ENCODE data around the gene MKS1. TPM values are rescaled to one million over a fixed set of nuclear protein-coding genes. Genes with fewer than 3 reads are reported as not detected.

MKS1 gene
- total and polyA plus RNA-seq, 7 donors = 3.0 to 11.0 (median 6.8) TPM

DNA sequence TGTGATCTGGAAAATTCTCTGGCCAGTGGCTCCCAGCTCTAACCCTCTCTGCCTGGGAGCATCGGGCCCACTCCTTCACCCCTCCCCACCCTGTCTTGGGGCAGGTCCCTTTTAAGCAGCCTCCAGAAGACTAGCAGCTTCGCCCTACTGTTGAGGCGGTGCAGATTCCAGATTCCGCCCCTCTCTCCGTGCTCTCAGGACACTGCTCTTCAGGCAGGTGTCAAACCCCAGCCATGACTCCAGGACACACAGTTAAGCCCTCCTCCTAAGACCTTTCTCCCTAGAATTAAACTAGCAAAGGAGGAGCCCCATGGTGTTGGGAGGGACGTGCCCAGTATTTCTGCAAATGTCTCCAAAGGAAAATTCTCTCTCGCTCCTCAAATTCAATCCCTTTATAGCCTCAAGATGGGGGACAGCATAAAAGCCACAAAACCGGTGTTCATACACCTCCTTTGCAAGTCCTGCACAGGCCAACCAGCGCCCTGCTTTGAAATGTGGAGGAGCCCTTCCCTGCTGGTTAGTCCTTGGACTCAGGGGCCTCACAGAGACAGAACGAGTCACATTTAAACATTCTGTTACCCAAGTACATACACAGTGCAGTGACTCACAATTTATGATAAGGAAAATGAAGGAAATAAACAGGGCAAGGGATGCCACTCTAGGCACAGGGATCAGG is 26.5 kb upstream of the MKS1 start:
- Histone ChIP-seq H3K27me3 (peaks cover 0 to 47% (median 18%) of the 10 kb centered on the region in 3 donors), H3K27ac (no peak overlapping the region), H3K9me3 (no peaks in the 10 kb centered on the region), H3K36me3 (no peaks in the 10 kb centered on the region), H3K4me1 (peaks cover 0 to 13% (median 12%) of the 10 kb centered on the region in 4 donors), H3K4me3 (no peak overlapping the region)
- TF ChIP-seq, protein P1, sequence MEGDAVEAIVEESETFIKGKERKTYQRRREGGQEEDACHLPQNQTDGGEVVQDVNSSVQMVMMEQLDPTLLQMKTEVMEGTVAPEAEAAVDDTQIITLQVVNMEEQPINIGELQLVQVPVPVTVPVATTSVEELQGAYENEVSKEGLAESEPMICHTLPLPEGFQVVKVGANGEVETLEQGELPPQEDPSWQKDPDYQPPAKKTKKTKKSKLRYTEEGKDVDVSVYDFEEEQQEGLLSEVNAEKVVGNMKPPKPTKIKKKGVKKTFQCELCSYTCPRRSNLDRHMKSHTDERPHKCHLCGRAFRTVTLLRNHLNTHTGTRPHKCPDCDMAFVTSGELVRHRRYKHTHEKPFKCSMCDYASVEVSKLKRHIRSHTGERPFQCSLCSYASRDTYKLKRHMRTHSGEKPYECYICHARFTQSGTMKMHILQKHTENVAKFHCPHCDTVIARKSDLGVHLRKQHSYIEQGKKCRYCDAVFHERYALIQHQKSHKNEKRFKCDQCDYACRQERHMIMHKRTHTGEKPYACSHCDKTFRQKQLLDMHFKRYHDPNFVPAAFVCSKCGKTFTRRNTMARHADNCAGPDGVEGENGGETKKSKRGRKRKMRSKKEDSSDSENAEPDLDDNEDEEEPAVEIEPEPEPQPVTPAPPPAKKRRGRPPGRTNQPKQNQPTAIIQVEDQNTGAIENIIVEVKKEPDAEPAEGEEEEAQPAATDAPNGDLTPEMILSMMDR (IDR thresholded peaks at IDR 0.05) = no peak
- TF ChIP-seq EP300 (IDR thresholded peaks at IDR 0.05) = no peak
- TF ChIP-seq POLR2AphosphoS5 (IDR thresholded peaks at IDR 0.05) = no peak
- no peak for TF ChIP-seq POLR2A (IDR thresholded peaks at IDR 0.05)
- no peak for DNase-seq
- whole genome bisulfite sequencing, 2 donors = 62 to 69% methylated on average over 10 of the region's 10 CpGs
- intact Hi-C loops (cut with DNase I) = no loop called here

DNA sequence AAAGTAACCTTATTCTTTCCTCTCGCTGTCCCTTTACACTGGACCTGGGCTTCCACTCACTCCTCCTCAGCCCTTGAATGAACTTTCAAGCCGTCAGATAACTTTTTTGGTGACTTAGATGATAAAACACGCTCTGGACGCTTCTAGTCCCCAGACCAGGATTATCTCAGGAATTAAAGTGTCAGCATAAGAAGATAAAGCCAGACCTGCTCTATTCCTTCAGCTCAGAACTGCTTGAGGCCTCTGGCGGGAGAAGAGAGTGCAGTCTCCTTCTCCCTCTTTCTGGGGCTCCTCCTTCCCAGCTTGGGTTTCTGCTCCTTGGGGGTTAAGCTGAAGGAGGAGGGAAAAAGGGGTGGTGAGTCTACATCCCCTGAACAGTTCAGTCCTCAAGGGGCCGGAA is 25.9 kb upstream of the MKS1 start:
- H3K9me3 ChIP-seq = no peaks in the 10 kb centered on the region
- intact Hi-C loops (cut with DNase I) = no loop called here
- H3K4me3 ChIP-seq = no peak overlapping the region
- no peak for TF ChIP-seq POLR2A (IDR thresholded peaks at IDR 0.05)
- TF ChIP-seq POLR2AphosphoS5 (IDR thresholded peaks at IDR 0.05) = no peak
- TF ChIP-seq, protein P1 (IDR thresholded peaks at IDR 0.05) = no peak
- TF ChIP-seq EP300 (IDR thresholded peaks at IDR 0.05) = no peak
- no peak for DNase-seq
- WGBS, 2 donors = 81 to 87% methylated on average over 6 of the region's 6 CpGs
- H3K27ac ChIP-seq = no peak overlapping the region
- no peaks in the 10 kb centered on the region for H3K36me3 ChIP-seq
- peaks cover 0 to 54% (median 18%) of the 10 kb centered on the region in 3 donors for H3K27me3 ChIP-seq
- H3K4me1 ChIP-seq = peaks cover 0 to 13% (median 12%) of the 10 kb centered on the region in 4 donors

DNA sequence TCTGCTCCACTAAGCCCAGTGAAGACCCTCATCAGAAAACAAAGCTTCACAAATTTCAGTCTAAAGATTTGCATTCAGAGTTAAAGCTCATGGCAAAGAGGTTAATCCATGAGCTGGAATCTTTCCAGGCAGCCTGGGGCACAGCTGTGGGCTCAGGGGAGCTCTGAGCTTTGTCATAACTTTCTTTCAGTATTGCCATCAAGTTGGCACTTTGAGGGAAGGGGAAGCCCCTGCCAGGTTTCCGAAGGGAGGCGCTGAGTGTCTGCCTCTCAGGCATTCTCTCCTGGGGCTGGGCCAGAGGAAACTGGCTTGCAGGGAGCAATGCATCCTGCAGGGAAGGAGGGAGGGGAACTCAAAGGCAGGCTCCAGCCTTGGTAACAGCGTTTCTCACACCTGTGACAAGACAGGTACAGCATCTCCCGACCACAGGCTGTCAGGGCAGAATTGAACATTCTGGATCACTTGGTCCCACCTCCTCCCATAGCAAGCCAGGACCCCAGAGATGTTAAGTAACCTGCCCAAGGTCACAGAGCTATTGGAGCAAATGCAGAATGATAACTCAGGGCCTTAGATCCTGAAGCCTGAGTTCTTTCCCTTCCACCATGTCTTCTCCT is 23.2 kb upstream of the MKS1 start:
- H3K4me1 ChIP-seq = no peaks in the 10 kb centered on the region
- H3K36me3 ChIP-seq = no peaks in the 10 kb centered on the region
- DNase-seq = no peak
- H3K27ac ChIP-seq = no peak overlapping the region
- intact Hi-C loops (cut with DNase I) = no loop called here
- peaks cover 0 to 41% (median 4%) of the 10 kb centered on the region in 3 donors for H3K27me3 ChIP-seq
- WGBS, 2 donors = 18 to 24% methylated on average over 4 of the region's 4 CpGs
- H3K4me3 ChIP-seq = no peak overlapping the region
- H3K9me3 ChIP-seq = no peaks in the 10 kb centered on the region
- no peak for TF ChIP-seq EP300 (IDR thresholded peaks at IDR 0.05)
- TF ChIP-seq, protein P1 (IDR thresholded peaks at IDR 0.05) = no peak
- TF ChIP-seq POLR2AphosphoS5 (IDR thresholded peaks at IDR 0.05) = no peak
- TF ChIP-seq POLR2A (IDR thresholded peaks at IDR 0.05) = no peak

DNA sequence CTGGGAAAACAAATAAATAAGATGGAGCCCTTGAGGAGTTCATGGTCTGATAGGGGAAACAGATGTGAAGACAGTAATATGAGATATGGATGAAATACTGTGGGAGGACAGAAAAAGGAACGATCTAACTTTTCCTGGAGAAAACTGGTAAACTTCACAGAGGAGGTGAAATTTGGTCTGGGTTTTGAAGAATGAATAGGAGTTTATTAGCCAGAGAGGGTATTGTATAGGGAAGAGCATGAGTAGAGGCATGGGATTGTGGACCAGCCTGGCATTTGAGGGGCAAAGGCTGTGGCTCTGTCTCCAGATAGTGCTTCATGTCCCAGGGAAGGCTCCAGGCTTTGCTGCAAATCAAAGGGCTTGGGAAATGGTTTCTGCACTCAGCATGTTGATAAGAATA is 20.9 kb upstream of the MKS1 start:
- WGBS, 2 donors = 72 to 83% methylated on average over 1 of the region's 1 CpG
- Histone ChIP-seq H3K27me3 (peaks cover 0 to 43% (median 11%) of the 10 kb centered on the region in 3 donors), H3K4me1 (no peaks in the 10 kb centered on the region), H3K36me3 (no peaks in the 10 kb centered on the region), H3K27ac (no peak overlapping the region), H3K4me3 (no peak overlapping the region), H3K9me3 (no peaks in the 10 kb centered on the region)
- intact Hi-C loops (cut with DNase I) = no loop called here
- no peak for DNase-seq
- no peak for TF ChIP-seq POLR2A (IDR thresholded peaks at IDR 0.05)
- TF ChIP-seq, protein P1 (IDR thresholded peaks at IDR 0.05) = no peak
- TF ChIP-seq POLR2AphosphoS5 (IDR thresholded peaks at IDR 0.05) = no peak
- TF ChIP-seq EP300 (IDR thresholded peaks at IDR 0.05) = no peak

All from sigmoid colon (tissue), 7 donors.